GM12878 (cell line): ENCODE results near the gene AP3D1. TPM values are rescaled to one million over a fixed set of nuclear protein-coding genes. Genes with fewer than 3 reads are reported as not detected.
A peak's percentile ranks its signal among the peaks of the same experiment; 100 is the strongest.
"Not testable (repeated sequence)": the region's sequence is repeated elsewhere in the genome, so short reads cannot be mapped to it uniquely, and the experiment has no call there.

Experiments
- ATAC-seq: fragments of 200-7000 bp; cut with Tn5 transposase; 3 replicates; pipeline ENCODE4 v1.9.1; 2020; ENCODE audit warnings: mild to moderate bottlenecking, moderate library complexity
- BruUV-seq: library from RNA; stranded (reverse); fragments of 400-500 nt; replicated peaks from 2 replicates; lab custom pipeline; 2021; lab: Mats Ljungman, UMichigan
- CTCF ChIA-PET: fragments of 300-600 bp; sonication (Branson Sonifier 250); formaldehyde crosslinking; extraction: SDS; loops from one replicate; lab custom pipeline; 2021; ENCODE audit warnings: inconsistent platforms; lab: Yijun Ruan, JAX
- POLR2A ChIA-PET: fragments of 350-600 bp; formaldehyde crosslinking; extraction: SDS; loops from one replicate; lab custom pipeline; 2021; ENCODE audit warnings: inconsistent platforms; lab: Charles Lee
- RAD21 ChIA-PET: fragments of 300-600 bp; sonication (Branson Sonifier 250); formaldehyde crosslinking; loops from one replicate; lab custom pipeline; 2023; ENCODE audit warnings: antibody characterized with exemption; ENCODE audit not compliant: unreplicated experiment; lab: Charles Lee
- SMC1A ChIA-PET: fragments of 300-600 bp; sonication (Branson Sonifier 250); formaldehyde crosslinking; loops from one replicate; lab custom pipeline; 2023; ENCODE audit not compliant: unreplicated experiment, uncharacterized antibody; lab: Charles Lee
- DNase-seq: peaks from one replicate; pipeline ENCODE4 v3.0.0-alpha.2; 2011; ENCODE audit warnings: low read depth, low spot score
- FAIRE-seq: peaks from 3 replicates; lab custom pipeline; 2011; peaks lifted over from hg19 to GRCh38; lab: Jason Lieb, UNC
- H2AFZ ChIP-seq: 2 replicates; pipeline ENCODE4 v1.6.0; 2011; ENCODE audit warnings: low read depth, low read length, control low read depth; ENCODE audit not compliant: control insufficient read depth
- H3K27ac ChIP-seq: 2 replicates; pipeline ENCODE4 v1.5.1; 2011; ENCODE audit warnings: control low read depth; ENCODE audit not compliant: control insufficient read depth, insufficient read depth
- H3K27me3 ChIP-seq, 2 experiments: replicated peaks in 1 of 2; 2 replicates each; pipeline versions ENCODE4 v1.6.0 to v1.6.1; 2011; ENCODE audit warnings: low read length in 1 of 2; ENCODE audit not compliant: control insufficient read depth in 2 of 2, insufficient read depth in 2 of 2
- H3K36me3 ChIP-seq, 2 experiments: 2 replicates each; pipeline ENCODE4 v1.5.1; 2011; ENCODE audit warnings: low read length in 1 of 2; ENCODE audit not compliant: control insufficient read depth in 2 of 2, insufficient read depth in 2 of 2
- H3K4me1 ChIP-seq: 2 replicates; pipeline ENCODE4 v1.6.1; 2011; ENCODE audit warnings: mild to moderate bottlenecking, low read length, moderate library complexity, mixed read lengths; ENCODE audit not compliant: control insufficient read depth, insufficient read depth
- H3K4me2 ChIP-seq: 2 replicates; pipeline ENCODE4 v1.6.0; 2011; ENCODE audit warnings: control low read depth; ENCODE audit not compliant: control insufficient read depth, insufficient read depth
- H3K4me3 ChIP-seq: fragments of 200-600 bp; sonication (generic); 2 replicates; pipeline ENCODE4 v1.5.1; 2016
- H3K79me2 ChIP-seq: 2 replicates; pipeline ENCODE4 v1.6.0; 2011; ENCODE audit warnings: low read length; ENCODE audit not compliant: control insufficient read depth, insufficient read depth
- H3K9ac ChIP-seq: 2 replicates; pipeline ENCODE4 v1.8.0; 2011; ENCODE audit warnings: low read length, control low read depth, mixed read lengths; ENCODE audit not compliant: control insufficient read depth, insufficient read depth
- H3K9me3 ChIP-seq: replicated peaks from 3 replicates; pipeline ENCODE4 v1.5.1; 2011; ENCODE audit warnings: mild to moderate bottlenecking, low read length; ENCODE audit not compliant: control insufficient read depth, insufficient read depth
- H4K20me1 ChIP-seq: 2 replicates; pipeline ENCODE4 v1.6.0; 2011; ENCODE audit not compliant: control insufficient read depth, insufficient read depth
- ATF2 ChIP-seq: IDR thresholded peaks from 2 replicates; pipeline ENCODE4 v1.6.1; 2012; ENCODE audit warnings: low read length, inconsistent platforms
- ATF7 ChIP-seq: fragments of 450-650 bp; IDR thresholded peaks from 2 replicates; pipeline ENCODE4 v1.6.1; 2016; ENCODE audit warnings: low read depth, mild to moderate bottlenecking
- DPF2 ChIP-seq: fragments of 450-650 bp; IDR thresholded peaks from 2 replicates; pipeline ENCODE4 v1.6.1; 2017; ENCODE audit warnings: mild to moderate bottlenecking
- FOXM1 ChIP-seq: IDR thresholded peaks from 2 replicates; pipeline ENCODE4 v1.6.1; 2012; ENCODE audit warnings: low read depth, mild to moderate bottlenecking, inconsistent platforms, low read length, moderate library complexity
- HDGF ChIP-seq: fragments of 450-650 bp; IDR thresholded peaks from 2 replicates; pipeline ENCODE4 v1.6.1; 2016; ENCODE audit warnings: antibody characterized with exemption
- MAX ChIP-seq: IDR thresholded peaks from 2 replicates; pipeline ENCODE4 v1.6.1; 2012; ENCODE audit warnings: low read depth, low read length, improper control_type of control experiment
- MEF2A ChIP-seq: IDR thresholded peaks from 2 replicates; pipeline ENCODE4 v1.6.1; 2011; ENCODE audit warnings: low read depth, mild to moderate bottlenecking, low read length, moderate library complexity; ENCODE audit not compliant: insufficient read depth
- MEF2B ChIP-seq: fragments of 450-650 bp; IDR thresholded peaks from 2 replicates; pipeline ENCODE4 v1.6.1; 2018; ENCODE audit warnings: mild to moderate bottlenecking, moderate library complexity; ENCODE audit not compliant: partially characterized antibody, poor library complexity, severe bottlenecking
- MTA2 ChIP-seq: fragments of 450-650 bp; IDR thresholded peaks from 2 replicates; pipeline ENCODE4 v1.6.1; 2016; ENCODE audit warnings: low read depth, mild to moderate bottlenecking, moderate library complexity
- MTA3 ChIP-seq: IDR thresholded peaks from 2 replicates; pipeline ENCODE4 v1.6.1; 2012; ENCODE audit warnings: low read length, inconsistent platforms, borderline replicate concordance
- MYB ChIP-seq: fragments of 150-350 bp; IDR thresholded peaks from 2 replicates; pipeline ENCODE4 v1.6.1; 2014; ENCODE audit warnings: mild to moderate bottlenecking, low read depth, low read length, borderline replicate concordance
- NR2F1 ChIP-seq: fragments of 450-650 bp; conservative IDR thresholded peaks from 2 replicates; pipeline ENCODE4 v1.6.1; 2017; ENCODE audit warnings: mild to moderate bottlenecking
- PKNOX1 ChIP-seq: fragments of 450-650 bp; IDR thresholded peaks from 2 replicates; pipeline ENCODE4 v1.6.1; 2016; ENCODE audit warnings: mild to moderate bottlenecking
- POLR2AphosphoS2 ChIP-seq: IDR thresholded peaks from 2 replicates; pipeline ENCODE4 v1.6.1; 2011; ENCODE audit warnings: low read depth, mild to moderate bottlenecking, low read length, improper control_type of control experiment, moderate library complexity
- SKIL ChIP-seq: fragments of 450-650 bp; IDR thresholded peaks from 2 replicates; pipeline ENCODE4 v1.6.1; 2017; ENCODE audit warnings: mild to moderate bottlenecking, low read depth, inconsistent platforms; ENCODE audit not compliant: poor library complexity, severe bottlenecking
- TCF3 ChIP-seq: IDR thresholded peaks from 2 replicates; pipeline ENCODE4 v1.6.1; 2012; ENCODE audit warnings: low read depth, mild to moderate bottlenecking, low read length, borderline replicate concordance; ENCODE audit not compliant: insufficient read depth
- TCF7 ChIP-seq: IDR thresholded peaks from 2 replicates; pipeline ENCODE4 v1.6.1; 2014; ENCODE audit warnings: antibody characterized with exemption, borderline replicate concordance
- WGBS: methylation state at CpG from one replicate; pipeline ENCODE4 v1.1.6; 2016; ENCODE audit warnings: low lambda C conversion rate; ENCODE audit not compliant: insufficient replicate concordance, insufficient coverage; ENCODE audit errors: missing lambda C conversion rate; 5-methylcytosine and 5-hydroxymethylcytosine counted together
- in situ Hi-C: fragments of 300-500 bp; cut with MboI; formaldehyde crosslinking; loops from 9 replicates; pipeline ENCODE4 v1.14.3; 2018; ENCODE audit warnings: mixed read lengths
- intact Hi-C: fragments of 100-400 bp; cut with micrococcal nuclease; formaldehyde crosslinking; loops from one replicate; pipeline ENCODE4 v1.14.2; 2022; ENCODE audit not compliant: unreplicated experiment
- polyA plus RNA-seq, 11 experiments: library from polyadenylated mRNA; depleted of rRNA in 4 of 11; unstranded in 6 of 11; stranded (reverse) in 5 of 11; fragments of >200 nt; fragmentation: Nextera tagmentation in 4 of 11; fragmentation: Illumina TruSeq in 1 of 11; extraction: Ambion mirVana in 4 of 11; extraction: Trizol in 1 of 11; gene quantifications; 1 replicate in 1 of 11; 2 replicates in 10 of 11; pipeline versions ENCODE4 v1.2.1 to v1.2.3, GENCODE V29; 2011 to 2016; ENCODE audit warnings: inconsistent platforms in 2 of 11, missing spikeins in 2 of 11, low read depth in 1 of 11
- total RNA-seq, 4 experiments: library from RNA; depleted of rRNA in 3 of 4; stranded (reverse); fragments of >200 nt in 3 of 4; fragmentation: Illumina TruSeq in 1 of 4; extraction: Trizol in 1 of 4; gene quantifications; 2 replicates each; pipeline versions ENCODE4 v1.2.1 to v1.2.3, GENCODE V29; 2013 to 2021

The AP3D1 gene
- total and polyA plus RNA-seq, 10 of the 15 experiments (the other 5 are each of a cell fraction or from before 2014, with no cell fraction given) = 1.5 to 108 (median 59.1) TPM

GRCh38 chr19:2086695-2087620 is 64.4 kb downstream of the AP3D1 start:
- H3K4me1 ChIP-seq = peaks cover 45% of the 10 kb centered on the region
- BruUV-seq, H3K36me3 ChIP-seq, H3K27me3 ChIP-seq, H4K20me1 ChIP-seq, H3K9me3 ChIP-seq, FAIRE-seq, H2AFZ ChIP-seq: not testable (repeated sequence)
- H3K4me2 ChIP-seq = peak overlapping the region; percentile 36
- DNase-seq = peak; percentile 91
- H3K9ac ChIP-seq = peak overlapping the region; percentile 79
- CTCF ChIA-PET = interaction anchor here (0.9 to 1.9 kb wide), 10 partner anchors 10 to 157 kb away, joined by 3 to 7 read pairs (median 3); no protein-coding TSS in a partner anchor
- intact Hi-C loops = loop anchor here (5.0 kb wide), 2 partner anchors 80 to 535 kb away; no protein-coding TSS in a partner anchor
- H3K27ac ChIP-seq = peak overlapping the region; percentile 93
- peak overlapping the region; percentile 20; the same call in 1 of the 2 replicates for H3K4me3 ChIP-seq
- peaks cover 77% of the 10 kb centered on the region for H3K79me2 ChIP-seq
- RAD21 ChIA-PET = interaction anchor here (0.6 to 2.1 kb wide), 9 partner anchors 9 to 190 kb away, joined by 3 to 5 read pairs (median 4); partner anchors contain the start of gene AP3D1
- POLR2A ChIA-PET = interaction anchor here (0.6 to 3.8 kb wide), 6 partner anchors 25 to 521 kb away, joined by 3 to 38 read pairs (median 5); partner anchors contain the start of gene MKNK2
- 2% methylated on average over 13 of the region's 13 CpGs for WGBS
- ATAC-seq = peak; percentile 2
- SMC1A ChIA-PET = interaction anchor here (0.6 to 2.2 kb wide), 3 partner anchors 35 to 366 kb away, joined by 3 to 12 read pairs (median 3); no protein-coding TSS in a partner anchor
- in situ Hi-C loops = loop anchor here (10.0 kb wide), 1 partner anchor 822 kb away; the partner anchor contains the start of gene CIRBP
- TF ChIP-seq MEF2A = 0 out of 2 replicates have a peak, but pooled peaks have one; percentile 11
- peak; percentile 54 for TF ChIP-seq ATF2
- TF ChIP-seq MTA3 = peak; percentile 21
- TF ChIP-seq HDGF = peak; percentile 92
- TF ChIP-seq MYB = peak; percentile 41; the same call in 1 of the 2 replicates
- 0 out of 2 replicates have a peak, but pooled peaks have one; percentile 34 for TF ChIP-seq TCF7
- TF ChIP-seq TCF3 = peak; percentile 76; the same call in 1 of the 2 replicates
- peak; percentile 53 for TF ChIP-seq FOXM1
- peak; percentile 89 for TF ChIP-seq MEF2B
- peak; percentile 82 for TF ChIP-seq PKNOX1
- TF ChIP-seq NR2F1 = peak; percentile 81
- peak; percentile 28; the same call in 1 of the 2 replicates for TF ChIP-seq MAX
- 0 out of 2 replicates have a peak, but pooled peaks have one; percentile 20 for TF ChIP-seq MTA2
- peak; percentile 58 for TF ChIP-seq SKIL
- peak; percentile 49; the same call in 1 of the 2 replicates for TF ChIP-seq ATF7
- TF ChIP-seq DPF2 = peak; percentile 34
- TF ChIP-seq POLR2AphosphoS2 = peak; percentile 37; the same call in 1 of the 2 replicates
